HUES48 (cell line): ENCODE results near the gene TMEM123.
A peak's percentile ranks its signal among the peaks of the same experiment; 100 is the strongest.

Source experiments
- H3K27ac ChIP-seq: one replicate; pipeline ENCODE4 v1.7.0; 2013; ENCODE audit warnings: low read depth, low read length, inconsistent platforms
- H3K27me3 ChIP-seq: 2 replicates; pipeline ENCODE4 v1.6.1; 2013; ENCODE audit warnings: mild to moderate bottlenecking, low read length; ENCODE audit not compliant: control insufficient read depth, insufficient read depth
- H3K36me3 ChIP-seq: 2 replicates; pipeline ENCODE4 v1.6.1; 2013; ENCODE audit warnings: low read length; ENCODE audit not compliant: control insufficient read depth, insufficient read depth
- H3K4me1 ChIP-seq: 2 replicates; pipeline ENCODE4 v1.6.1; 2013; ENCODE audit warnings: mild to moderate bottlenecking, low read length; ENCODE audit not compliant: control insufficient read depth, insufficient read depth
- H3K4me3 ChIP-seq: 2 replicates; pipeline ENCODE4 v1.5.1; 2013; ENCODE audit warnings: mild to moderate bottlenecking, low read depth, low read length
- H3K9ac ChIP-seq: 2 replicates; pipeline ENCODE4 v1.6.1; 2013; ENCODE audit warnings: mild to moderate bottlenecking, low read depth, low read length, moderate library complexity
- H3K9me3 ChIP-seq: 2 replicates; pipeline ENCODE4 v1.6.1; 2013; ENCODE audit warnings: low read length; ENCODE audit not compliant: control insufficient read depth, insufficient read depth

The TMEM123 gene

GRCh38 chr11:102393272-102393730 is 59.3 kb downstream of the TMEM123 start:
- Histone ChIP-seq H3K4me3 (no peak overlapping the region), H3K4me1 (no peaks in the 10 kb centered on the region), H3K9me3 (no peaks in the 10 kb centered on the region), H3K27ac (no peak overlapping the region), H3K9ac (no peak overlapping the region), H3K27me3 (no peaks in the 10 kb centered on the region), H3K36me3 (peaks cover 11% of the 10 kb centered on the region)

GRCh38 chr11:102391549-102392237 is 60.9 kb downstream of the TMEM123 start:
- Histone ChIP-seq H3K9ac (no peak overlapping the region), H3K4me3 (no peak overlapping the region), H3K4me1 (no peaks in the 10 kb centered on the region), H3K27me3 (no peaks in the 10 kb centered on the region), H3K36me3 (peaks cover 8% of the 10 kb centered on the region; the same call in 1 of the 2 replicates), H3K9me3 (no peaks in the 10 kb centered on the region), H3K27ac (no peak overlapping the region)

GRCh38 chr11:102390667-102391465 is 61.7 kb downstream of the TMEM123 start:
- Histone ChIP-seq H3K4me3 (no peak overlapping the region), H3K4me1 (no peaks in the 10 kb centered on the region), H3K27ac (no peak overlapping the region), H3K9me3 (no peaks in the 10 kb centered on the region), H3K9ac (no peak overlapping the region), H3K36me3 (peaks cover 8% of the 10 kb centered on the region; the same call in 1 of the 2 replicates), H3K27me3 (no peaks in the 10 kb centered on the region)

- Histone ChIP-seq H3K4me1 (no peaks in the 10 kb centered on the region), H3K4me3 (no peak overlapping the region), H3K9ac (no peak overlapping the region), H3K9me3 (no peaks in the 10 kb centered on the region), H3K27ac (no peak overlapping the region), H3K27me3 (no peaks in the 10 kb centered on the region), H3K36me3 (peaks cover 8% of the 10 kb centered on the region; the same call in 1 of the 2 replicates)
Measured at GRCh38 chr11:102389253-102389652, 63.3 kb downstream of the TMEM123 start.

- H3K4me3 ChIP-seq: no peak overlapping the region
- H3K27ac ChIP-seq: no peak overlapping the region
- H3K9ac ChIP-seq: no peak overlapping the region
- H3K27me3 ChIP-seq: no peaks in the 10 kb centered on the region
- no peaks in the 10 kb centered on the region for H3K9me3 ChIP-seq
- no peaks in the 10 kb centered on the region for H3K36me3 ChIP-seq
- 0 out of 2 replicates have a peak, but pooled peaks cover 6% of the 10 kb centered on the region for H3K4me1 ChIP-seq
Measured at GRCh38 chr11:102387043-102387781, 65.4 kb downstream of the TMEM123 start.

GRCh38 chr11:102386136-102386734 is 66.3 kb downstream of the TMEM123 start:
- H3K27ac ChIP-seq: peak overlapping the region; percentile 77
- H3K27me3 ChIP-seq: no peaks in the 10 kb centered on the region
- no peak overlapping the region for H3K9ac ChIP-seq
- no peaks in the 10 kb centered on the region for H3K36me3 ChIP-seq
- no peaks in the 10 kb centered on the region for H3K9me3 ChIP-seq
- 0 out of 2 replicates have a peak, but pooled peaks cover 6% of the 10 kb centered on the region for H3K4me1 ChIP-seq
- no peak overlapping the region for H3K4me3 ChIP-seq

GRCh38 chr11:102385085-102386007 is 67.2 kb downstream of the TMEM123 start:
- no peak overlapping the region for H3K9ac ChIP-seq
- H3K4me3 ChIP-seq: no peak overlapping the region
- no peaks in the 10 kb centered on the region for H3K27me3 ChIP-seq
- peaks cover under 1% of the 10 kb centered on the region; the same call in 1 of the 2 replicates for H3K36me3 ChIP-seq
- H3K27ac ChIP-seq: peak overlapping the region; percentile 77
- 0 out of 2 replicates have a peak, but pooled peaks cover 6% of the 10 kb centered on the region for H3K4me1 ChIP-seq
- H3K9me3 ChIP-seq: no peaks in the 10 kb centered on the region

- Histone ChIP-seq H3K36me3 (peaks cover 9% of the 10 kb centered on the region), H3K27me3 (no peaks in the 10 kb centered on the region), H3K4me1 (0 out of 2 replicates have a peak, but pooled peaks cover 6% of the 10 kb centered on the region), H3K9ac (no peak overlapping the region), H3K9me3 (no peaks in the 10 kb centered on the region), H3K27ac (peak overlapping the region; percentile 59), H3K4me3 (no peak overlapping the region)
Measured at GRCh38 chr11:102384419-102385079, 68.0 kb downstream of the TMEM123 start.

- peaks cover 13% of the 10 kb centered on the region for H3K36me3 ChIP-seq
- no peaks in the 10 kb centered on the region for H3K9me3 ChIP-seq
- 0 out of 2 replicates have a peak, but pooled peaks cover 6% of the 10 kb centered on the region for H3K4me1 ChIP-seq
- peak overlapping the region; percentile 59 for H3K27ac ChIP-seq
- H3K9ac ChIP-seq: no peak overlapping the region
- H3K4me3 ChIP-seq: no peak overlapping the region
- no peaks in the 10 kb centered on the region for H3K27me3 ChIP-seq
Measured at GRCh38 chr11:102383839-102384238, 68.7 kb downstream of the TMEM123 start.
